DND-41 (cell line): ENCODE data around the gene CDX1.

ENCODE experiments used
- CTCF ChIP-seq: IDR thresholded peaks from 2 replicates; pipeline ENCODE4 v1.5.1; 2012; ENCODE audit warnings: borderline replicate concordance, low read length, moderate library complexity, mild to moderate bottlenecking; ENCODE audit not compliant: poor library complexity, severe bottlenecking; ENCODE audit errors: extremely low read depth
- EZH2 ChIP-seq: IDR thresholded peaks from 3 replicates; pipeline ENCODE4 v1.6.1; 2012; ENCODE audit warnings: borderline replicate concordance, low read depth, mild to moderate bottlenecking, moderate library complexity, low read length, inconsistent platforms; ENCODE audit not compliant: severe bottlenecking

- TF ChIP-seq CTCF (no peak), EZH2 (no peak)
Measured at GRCh38 chr5:150188146-150188842, 21.7 kb downstream of the CDX1 start.
